PFSK-1 (cell line): ENCODE results near the gene TRIM4.

Experiments
- FOXP2 ChIP-seq: optimal IDR thresholded peaks from 2 replicates; pipeline ENCODE3; 2011; ENCODE audit warnings: borderline replicate concordance, control low read depth, inconsistent platforms; ENCODE audit not compliant: insufficient read depth; ENCODE audit errors: extremely low read length, extremely low read depth
- POLR2AphosphoS5 ChIP-seq: IDR thresholded peaks from 2 replicates; pipeline ENCODE4 v1.6.1; 2012; ENCODE audit warnings: low read depth, mild to moderate bottlenecking, control low read depth, low read length, moderate library complexity
- REST ChIP-seq, 2 experiments: IDR thresholded peaks; 2 replicates each; pipeline versions ENCODE4 v1.6.1 to v1.8.0; 2011 to 2012; ENCODE audit warnings: low read depth in 2 of 2, low read length in 2 of 2, control low read depth in 1 of 2, inconsistent platforms in 1 of 2, mild to moderate bottlenecking in 1 of 2, moderate library complexity in 1 of 2; ENCODE audit not compliant: insufficient read depth in 1 of 2
- SIN3A ChIP-seq: IDR thresholded peaks from 2 replicates; pipeline ENCODE4 v1.6.1; 2012; ENCODE audit warnings: mild to moderate bottlenecking, low read length, moderate library complexity, borderline replicate concordance; ENCODE audit not compliant: insufficient read depth
- TAF1 ChIP-seq: IDR thresholded peaks from 2 replicates; pipeline ENCODE4 v1.6.1; 2012; ENCODE audit warnings: low read length, control low read depth, borderline replicate concordance; ENCODE audit not compliant: insufficient read depth

Gene TRIM4

GRCh38 chr7:99938296-99938695, 19.0 kb upstream of the TRIM4 start:
- no peak for TF ChIP-seq TAF1
- TF ChIP-seq POLR2AphosphoS5 = no peak
- no peak for TF ChIP-seq FOXP2
- TF ChIP-seq SIN3A = no peak
- no peak for TF ChIP-seq REST (IDR thresholded peaks at IDR 0.05; ENCODE audit: insufficient read depth in 1 of 2, low read depth in 2 of 2, low read length in 2 of 2)

- no peak for TF ChIP-seq SIN3A
- no peak for TF ChIP-seq REST (IDR thresholded peaks at IDR 0.05; ENCODE audit: insufficient read depth in 1 of 2, low read depth in 2 of 2, low read length in 2 of 2)
- no peak for TF ChIP-seq FOXP2
- no peak for TF ChIP-seq POLR2AphosphoS5
- no peak for TF ChIP-seq TAF1
These were observed 11.0 kb upstream of the TRIM4 start for GRCh38 chr7:99930376-99930775.

- no peak for TF ChIP-seq FOXP2
- TF ChIP-seq POLR2AphosphoS5 = no peak
- no peak for TF ChIP-seq REST (IDR thresholded peaks at IDR 0.05; ENCODE audit: insufficient read depth in 1 of 2, low read depth in 2 of 2, low read length in 2 of 2)
- TF ChIP-seq SIN3A = no peak
- no peak for TF ChIP-seq TAF1
These were observed 10.4 kb upstream of the TRIM4 start for GRCh38 chr7:99929730-99930053.

GRCh38 chr7:99928994-99929729, 9.8 kb upstream of the TRIM4 start, which contains the start of gene GJC3:
TSS of gene GJC3 (minus strand) at chr7:99929620. CDS start at chr7:99929620, 0 bp downstream.
- no peak for TF ChIP-seq TAF1
- no peak for TF ChIP-seq SIN3A
- TF ChIP-seq POLR2AphosphoS5 = no peak
- no peak for TF ChIP-seq REST (IDR thresholded peaks at IDR 0.05; ENCODE audit: insufficient read depth in 1 of 2, low read depth in 2 of 2, low read length in 2 of 2)
- no peak for TF ChIP-seq FOXP2

GRCh38 chr7:99928188-99928587, 8.9 kb upstream of the TRIM4 start:
- TF ChIP-seq POLR2AphosphoS5 (no peak), SIN3A (no peak), TAF1 (no peak), REST (IDR thresholded peaks at IDR 0.05; ENCODE audit: insufficient read depth in 1 of 2, low read depth in 2 of 2, low read length in 2 of 2) (no peak), FOXP2 (no peak)
